IMR-90 (cell line): ENCODE results near the gene HACE1. TPM values are rescaled to one million over a fixed set of nuclear protein-coding genes. Genes with fewer than 3 reads are reported as not detected.

Experiments
- ATAC-seq: fragments of 200-7000 bp; cut with Tn5 transposase; 2 replicates; pipeline ENCODE4 v1.9.1; 2020; ENCODE audit warnings: low read depth, mild to moderate bottlenecking, moderate library complexity
- BruUV-seq: library from RNA; stranded (reverse); fragments of 400-500 nt; replicated peaks from 2 replicates; lab custom pipeline; 2021; lab: Mats Ljungman, UMichigan
- CTCF ChIA-PET: fragments of 300-600 bp; formaldehyde crosslinking; extraction: SDS; loops from one replicate; lab custom pipeline; 2021; ENCODE audit warnings: antibody characterized with exemption; lab: Yijun Ruan, JAX
- POLR2A ChIA-PET: fragments of 300-600 bp; sonication (Branson Sonifier 250); formaldehyde crosslinking; loops from one replicate; lab custom pipeline; 2022; ENCODE audit warnings: antibody characterized with exemption; ENCODE audit not compliant: unreplicated experiment; lab: Charles Lee
- DNase-seq: peaks from one replicate; pipeline ENCODE4 v3.0.0; 2013
- H2AFZ ChIP-seq: replicated peaks from 2 replicates; pipeline ENCODE3; 2013; ENCODE audit warnings: low read length, mild to moderate bottlenecking; ENCODE audit not compliant: poor library complexity
- H2AK5ac ChIP-seq: 2 replicates; pipeline ENCODE4 v1.6.1; 2013; ENCODE audit warnings: low read depth, low read length, inconsistent platforms
- H2AK9ac ChIP-seq: replicated peaks from 2 replicates; pipeline ENCODE3; 2013; ENCODE audit warnings: mild to moderate bottlenecking, low read depth, low read length, moderate library complexity; ENCODE audit not compliant: poor library complexity
- H2BK120ac ChIP-seq: 2 replicates; pipeline ENCODE4 v1.6.1; 2013; ENCODE audit warnings: low read depth, low read length, inconsistent platforms
- H2BK15ac ChIP-seq: 3 replicates; pipeline ENCODE4 v1.6.1; 2013; ENCODE audit warnings: low read depth, low read length, inconsistent platforms
- H2BK20ac ChIP-seq: 2 replicates; pipeline ENCODE4 v1.6.1; 2013; ENCODE audit warnings: low read depth, mild to moderate bottlenecking, inconsistent platforms, low read length, moderate library complexity
- H2BK5ac ChIP-seq: 2 replicates; pipeline ENCODE4 v1.6.1; 2013; ENCODE audit warnings: mild to moderate bottlenecking, low read depth, low read length, inconsistent platforms; ENCODE audit not compliant: poor library complexity, severe bottlenecking
- H3K14ac ChIP-seq: replicated peaks from 2 replicates; pipeline ENCODE4 v1.6.1; 2013; ENCODE audit warnings: low read depth, low read length, inconsistent platforms
- H3K18ac ChIP-seq: 2 replicates; pipeline ENCODE4 v1.6.1; 2013; ENCODE audit warnings: low read depth, low read length, control low read depth
- H3K23ac ChIP-seq: 2 replicates; pipeline ENCODE4 v1.6.1; 2013; ENCODE audit warnings: low read depth, low read length, inconsistent platforms
- H3K27ac ChIP-seq: 2 replicates; pipeline ENCODE4 v1.5.1; 2013; ENCODE audit warnings: mild to moderate bottlenecking, control low read depth, low read length; ENCODE audit not compliant: insufficient read depth
- H3K27me3 ChIP-seq: 2 replicates; pipeline ENCODE4 v1.6.1; 2013; ENCODE audit warnings: low read length; ENCODE audit not compliant: control insufficient read depth, insufficient read depth
- H3K36me3 ChIP-seq: 2 replicates; pipeline ENCODE4 v1.6.1; 2013; ENCODE audit warnings: low read length, mixed read lengths; ENCODE audit not compliant: control insufficient read depth, insufficient read depth
- H3K4ac ChIP-seq: 2 replicates; pipeline ENCODE4 v1.6.1; 2013; ENCODE audit warnings: low read depth, low read length, inconsistent platforms
- H3K4me1 ChIP-seq: 2 replicates; pipeline ENCODE4 v1.6.1; 2013; ENCODE audit warnings: low read length, mixed read lengths; ENCODE audit not compliant: control insufficient read depth, insufficient read depth
- H3K4me2 ChIP-seq: 2 replicates; pipeline ENCODE4 v1.6.1; 2013; ENCODE audit warnings: low read depth, mild to moderate bottlenecking, control low read depth, low read length, moderate library complexity
- H3K4me3 ChIP-seq: 2 replicates; pipeline ENCODE4 v1.5.1; 2013; ENCODE audit warnings: low read depth, mild to moderate bottlenecking, control low read depth, low read length, moderate library complexity; ENCODE audit not compliant: insufficient read depth
- H3K56ac ChIP-seq: 2 replicates; pipeline ENCODE4 v1.6.1; 2013; ENCODE audit warnings: low read length, inconsistent platforms; ENCODE audit not compliant: insufficient read depth; ENCODE audit errors: extremely low read depth
- H3K79me1 ChIP-seq, 2 experiments: 2 replicates each; pipeline ENCODE4 v1.6.1; 2013; ENCODE audit warnings: low read length in 2 of 2, inconsistent platforms in 1 of 2, low read depth in 1 of 2
- H3K9ac ChIP-seq: 2 replicates; pipeline ENCODE4 v1.6.1; 2013; ENCODE audit warnings: low read depth, low read length, control low read depth
- H3K9me1 ChIP-seq: 2 replicates; pipeline ENCODE4 v1.6.1; 2013; ENCODE audit warnings: low read length, inconsistent platforms; ENCODE audit not compliant: insufficient read depth
- H3K9me3 ChIP-seq: 2 replicates; pipeline ENCODE4 v1.6.1; 2013; ENCODE audit warnings: low read length; ENCODE audit not compliant: control insufficient read depth, insufficient read depth
- H4K20me1 ChIP-seq: 2 replicates; pipeline ENCODE4 v1.6.1; 2013; ENCODE audit warnings: low read length, inconsistent platforms; ENCODE audit not compliant: insufficient read depth
- H4K5ac ChIP-seq: 2 replicates; pipeline ENCODE4 v1.6.1; 2013; ENCODE audit warnings: mild to moderate bottlenecking, low read depth, low read length, control low read depth
- H4K8ac ChIP-seq, 2 experiments: 2 replicates each; pipeline ENCODE4 v1.6.1; 2013; ENCODE audit warnings: low read depth in 2 of 2, low read length in 2 of 2, control low read depth in 1 of 2, inconsistent platforms in 1 of 2
- H4K91ac ChIP-seq: 2 replicates; pipeline ENCODE4 v1.6.1; 2013; ENCODE audit warnings: low read depth, low read length, inconsistent platforms; ENCODE audit not compliant: insufficient read depth
- CHD1 ChIP-seq: IDR thresholded peaks from 2 replicates; pipeline ENCODE4 v1.6.1; 2012; ENCODE audit warnings: low read depth, low read length, improper control_type of control experiment
- MAFK ChIP-seq: IDR thresholded peaks from 2 replicates; pipeline ENCODE4 v1.6.1; 2012; ENCODE audit warnings: low read depth, low read length, improper control_type of control experiment
- RAD21 ChIP-seq: IDR thresholded peaks from 2 replicates; pipeline ENCODE4 v1.6.1; 2012; ENCODE audit warnings: low read length, improper control_type of control experiment
- SMC3 ChIP-seq: fragments of 150-350 bp; IDR thresholded peaks from 2 replicates; pipeline ENCODE4 v1.6.1; 2016; ENCODE audit warnings: low read depth, mild to moderate bottlenecking, antibody characterized with exemption, low read length, moderate library complexity
- WGBS, 2 experiments: methylation state at CpG; one replicate each; pipeline versions ENCODE4 v1.1.5 to v1.1.7; 2013; ENCODE audit warnings: missing lambda C conversion rate in 2 of 2; ENCODE audit not compliant: insufficient read length in 1 of 2; ENCODE audit errors: extremely low coverage in 2 of 2; 5-methylcytosine and 5-hydroxymethylcytosine counted together
- dilution Hi-C: fragments of 300-500 bp; cut with HindIII; formaldehyde crosslinking; loops from one replicate; pipeline ENCODE4 v1.14.3; 2018; ENCODE audit warnings: low sequenced_read_pairs; ENCODE audit not compliant: unreplicated experiment
- in situ Hi-C: fragments of 300-500 bp; cut with MboI; formaldehyde crosslinking; loops from 3 replicates; pipeline ENCODE4 v1.14.3; 2019; ENCODE audit warnings: low sequenced_read_pairs, inconsistent platforms, mixed read lengths
- intact Hi-C: fragments of 100-400 bp; cut with micrococcal nuclease; formaldehyde crosslinking; loops from 2 replicates; pipeline ENCODE4 v1.10.0; 2022
- polyA plus RNA-seq, 3 experiments: library from polyadenylated mRNA; depleted of rRNA; stranded (reverse); fragments of >200 nt; gene quantifications; 2 replicates each; pipeline ENCODE4 v1.2.3, GENCODE V29; 2012; ENCODE audit warnings: low replicate concordance in 1 of 3
- total RNA-seq: library from RNA; depleted of rRNA; stranded (reverse); fragments of >200 nt; gene quantifications from 2 replicates; pipeline ENCODE4 v1.2.3, GENCODE V29; 2012

HACE1 gene
- total and polyA plus RNA-seq, 2 of the 4 experiments (the other 2 are of a cell fraction) = 5.4 to 10.8 TPM

DNA sequence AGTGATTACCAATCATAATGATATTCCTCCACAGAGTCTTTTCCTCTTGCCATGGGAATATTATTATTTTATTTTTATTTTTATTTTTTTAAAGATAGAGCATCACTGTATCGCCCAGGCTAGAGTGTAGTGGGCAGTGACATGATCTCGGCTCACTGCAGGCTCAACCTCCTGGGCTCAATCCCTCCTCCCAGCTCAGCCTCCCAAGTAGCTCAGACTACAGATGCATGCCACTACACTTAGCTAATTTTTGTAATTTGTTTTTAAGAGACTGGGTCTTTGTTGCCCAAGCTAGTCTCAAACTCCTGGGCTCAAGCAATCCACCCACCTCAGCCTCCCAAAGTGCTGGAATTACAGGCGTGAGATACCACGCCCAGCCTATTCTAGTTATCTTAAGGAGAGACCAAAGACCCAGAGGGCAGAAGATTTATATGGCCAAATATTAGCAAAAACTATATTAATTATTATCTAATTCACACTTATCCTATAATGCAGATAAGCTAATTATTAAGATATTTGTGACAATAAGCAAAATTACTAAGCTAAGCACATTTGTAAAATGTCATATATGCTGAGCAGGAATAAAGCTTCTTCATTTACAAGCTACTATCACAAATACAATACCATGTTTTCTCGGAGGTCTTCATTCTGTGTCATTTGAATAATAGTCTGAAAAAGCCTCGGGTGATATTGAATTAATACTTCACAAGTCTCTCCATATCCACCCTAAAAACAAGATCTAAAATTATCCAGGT is 63.5 kb downstream of the HACE1 start:
- Histone ChIP-seq H3K4me3 (no peak overlapping the region), H3K4me1 (no peaks in the 10 kb centered on the region), H4K5ac (no peak overlapping the region), H3K56ac (no peak overlapping the region), H3K4me2 (no peak overlapping the region), H3K14ac (no peak overlapping the region), H4K91ac (no peak overlapping the region), H3K36me3 (no peaks in the 10 kb centered on the region), H2BK15ac (no peak overlapping the region), H2BK5ac (no peak overlapping the region), H3K23ac (no peak overlapping the region), H4K20me1 (no peaks in the 10 kb centered on the region; the same call in 1 of the 2 replicates), H3K9me1 (no peaks in the 10 kb centered on the region), H3K79me1 (0 out of 4 replicates have a peak, but pooled peaks cover 0 to 4% of the 10 kb centered on the region in 2 experiments), H2AK5ac (no peak overlapping the region), H3K9ac (no peak overlapping the region), H3K9me3 (no peaks in the 10 kb centered on the region; the same call in 1 of the 2 replicates), H3K27ac (no peak overlapping the region), H3K27me3 (no peaks in the 10 kb centered on the region), H2BK120ac (no peak overlapping the region), H2AK9ac (no peak overlapping the region), H4K8ac (no peak overlapping the region), H2BK20ac (no peak overlapping the region), H2AFZ (no peak overlapping the region), H3K4ac (no peak overlapping the region), H3K18ac (no peak overlapping the region)
- ATAC-seq (no peak), DNase-seq (no peak)
- intact Hi-C loops (no loop called here), dilution Hi-C loops (no loop called here), in situ Hi-C loops (no loop called here)
- no TSS peak for BruUV-seq
- peak; percentile 33; the same call in 1 of the 2 replicates for TF ChIP-seq MAFK
- TF ChIP-seq RAD21 = no peak
- no peak for TF ChIP-seq CHD1
- TF ChIP-seq SMC3 = no peak
- ChIA-PET POLR2A (interaction anchor here (0.5 kb wide), 1 partner anchor 16 kb away, joined by 3 read pairs; no protein-coding TSS in a partner anchor), CTCF (interaction anchor here (1.0 kb wide), 1 partner anchor 13 kb away, joined by 3 read pairs; no protein-coding TSS in a partner anchor)
- no CpG with 5 or more reads among the region's 6 CpGs for WGBS, 2 experiments
